Measurements from ENCODE around the gene SOX30.

Gene SOX30

DNA sequence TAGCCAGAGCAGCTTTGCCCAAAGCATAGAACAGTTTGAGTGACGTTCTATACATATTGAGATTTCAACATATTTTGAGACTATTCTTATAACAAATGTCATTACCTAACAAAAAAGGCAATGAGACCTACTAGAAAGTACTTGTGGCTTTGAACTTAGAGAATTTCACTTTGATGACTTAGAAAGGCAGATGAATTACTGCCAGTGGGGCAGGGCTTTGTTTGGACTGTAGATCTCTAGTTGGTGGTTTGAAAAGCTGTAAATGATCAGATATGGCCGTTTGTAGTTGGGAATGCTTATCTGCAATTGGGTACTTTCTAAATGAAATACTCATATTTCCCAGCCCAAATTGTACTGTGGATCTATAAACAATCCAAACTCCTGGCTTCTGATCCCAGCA is 28.1 kb downstream of the SOX30 start:
- Histone ChIP-seq H3K36me3 (ENCODE audit: insufficient read depth, low read length) (no peaks in the 10 kb centered on the region), H3K4me1 (ENCODE audit: control insufficient read depth, insufficient read depth, low read length, unreplicated experiment) (no peaks in the 10 kb centered on the region), H3K4me3 (ENCODE audit: low read depth, low read length) (no peak overlapping the region), H3K27ac (ENCODE audit: low read depth, low read length) (no peak overlapping the region), H2AFZ (ENCODE audit: low read length, unreplicated experiment) (no peak overlapping the region), H3K27me3 (ENCODE audit: insufficient read depth, low read length) (no peaks in the 10 kb centered on the region), H3K79me2 (ENCODE audit: control insufficient read depth, insufficient read depth, low read length, unreplicated experiment) (no peaks in the 10 kb centered on the region)

DNA sequence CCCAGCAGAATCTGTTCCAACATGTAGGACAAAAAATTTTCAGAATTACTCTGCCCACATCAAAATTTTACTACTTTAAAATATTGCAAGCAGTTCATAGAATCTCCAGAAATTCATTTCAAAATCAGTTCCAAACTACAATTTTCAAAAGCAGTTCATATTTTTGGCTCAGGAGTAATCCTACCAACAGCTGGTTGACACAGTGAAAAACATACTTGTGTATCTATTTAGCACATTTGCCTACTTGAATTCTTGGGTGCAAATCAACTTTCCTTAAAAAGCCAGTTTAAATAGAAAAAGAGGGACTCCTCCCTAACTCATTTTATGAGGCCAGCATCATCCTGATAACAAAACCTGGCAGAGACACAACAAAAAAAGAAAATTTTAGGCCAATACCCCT is 31.5 kb downstream of the SOX30 start:
- Histone ChIP-seq H3K27me3 (ENCODE audit: insufficient read depth, low read length) (no peaks in the 10 kb centered on the region), H2AFZ (ENCODE audit: low read length, unreplicated experiment) (no peak overlapping the region), H3K36me3 (ENCODE audit: insufficient read depth, low read length) (no peaks in the 10 kb centered on the region), H3K4me3 (ENCODE audit: low read depth, low read length) (no peak overlapping the region), H3K4me1 (ENCODE audit: control insufficient read depth, insufficient read depth, low read length, unreplicated experiment) (no peaks in the 10 kb centered on the region), H3K79me2 (ENCODE audit: control insufficient read depth, insufficient read depth, low read length, unreplicated experiment) (no peaks in the 10 kb centered on the region), H3K27ac (ENCODE audit: low read depth, low read length) (no peak overlapping the region)

GRCh38 chr5:157618191-157618765 is 34.0 kb downstream of the SOX30 start:
- Histone ChIP-seq H3K4me1 (ENCODE audit: control insufficient read depth, insufficient read depth, low read length, unreplicated experiment) (no peaks in the 10 kb centered on the region), H3K4me3 (ENCODE audit: low read depth, low read length) (no peak overlapping the region), H3K27me3 (ENCODE audit: insufficient read depth, low read length) (no peaks in the 10 kb centered on the region), H3K27ac (ENCODE audit: low read depth, low read length) (no peak overlapping the region), H3K79me2 (ENCODE audit: control insufficient read depth, insufficient read depth, low read length, unreplicated experiment) (no peaks in the 10 kb centered on the region), H3K36me3 (ENCODE audit: insufficient read depth, low read length) (no peaks in the 10 kb centered on the region), H2AFZ (ENCODE audit: low read length, unreplicated experiment) (no peak overlapping the region)

DNA sequence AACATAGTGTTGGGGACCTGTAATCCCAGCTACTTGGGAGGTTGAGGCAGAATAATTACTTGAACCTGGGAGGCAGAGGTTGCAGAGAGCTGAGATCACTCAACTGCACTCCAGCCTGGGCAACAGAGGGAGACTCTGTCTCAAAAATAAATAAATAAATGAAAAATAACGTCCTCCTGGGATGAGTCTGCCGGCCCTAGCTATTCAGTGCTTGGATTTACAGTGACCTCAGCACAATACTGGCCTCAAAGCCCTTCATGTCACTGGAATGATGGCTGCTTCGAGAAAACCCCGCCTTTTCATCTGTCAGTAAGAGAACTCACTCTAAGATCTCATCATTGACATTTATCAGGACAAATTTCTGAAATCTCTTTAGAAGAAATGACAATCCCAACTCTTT is 35.5 kb downstream of the SOX30 start:
- Histone ChIP-seq H3K27me3 (ENCODE audit: insufficient read depth, low read length) (no peaks in the 10 kb centered on the region), H3K4me3 (ENCODE audit: low read depth, low read length) (no peak overlapping the region), H3K4me1 (ENCODE audit: control insufficient read depth, insufficient read depth, low read length, unreplicated experiment) (no peaks in the 10 kb centered on the region), H3K36me3 (ENCODE audit: insufficient read depth, low read length) (no peaks in the 10 kb centered on the region), H3K79me2 (ENCODE audit: control insufficient read depth, insufficient read depth, low read length, unreplicated experiment) (no peaks in the 10 kb centered on the region), H3K27ac (ENCODE audit: low read depth, low read length) (no peak overlapping the region), H2AFZ (ENCODE audit: low read length, unreplicated experiment) (no peak overlapping the region)

DNA sequence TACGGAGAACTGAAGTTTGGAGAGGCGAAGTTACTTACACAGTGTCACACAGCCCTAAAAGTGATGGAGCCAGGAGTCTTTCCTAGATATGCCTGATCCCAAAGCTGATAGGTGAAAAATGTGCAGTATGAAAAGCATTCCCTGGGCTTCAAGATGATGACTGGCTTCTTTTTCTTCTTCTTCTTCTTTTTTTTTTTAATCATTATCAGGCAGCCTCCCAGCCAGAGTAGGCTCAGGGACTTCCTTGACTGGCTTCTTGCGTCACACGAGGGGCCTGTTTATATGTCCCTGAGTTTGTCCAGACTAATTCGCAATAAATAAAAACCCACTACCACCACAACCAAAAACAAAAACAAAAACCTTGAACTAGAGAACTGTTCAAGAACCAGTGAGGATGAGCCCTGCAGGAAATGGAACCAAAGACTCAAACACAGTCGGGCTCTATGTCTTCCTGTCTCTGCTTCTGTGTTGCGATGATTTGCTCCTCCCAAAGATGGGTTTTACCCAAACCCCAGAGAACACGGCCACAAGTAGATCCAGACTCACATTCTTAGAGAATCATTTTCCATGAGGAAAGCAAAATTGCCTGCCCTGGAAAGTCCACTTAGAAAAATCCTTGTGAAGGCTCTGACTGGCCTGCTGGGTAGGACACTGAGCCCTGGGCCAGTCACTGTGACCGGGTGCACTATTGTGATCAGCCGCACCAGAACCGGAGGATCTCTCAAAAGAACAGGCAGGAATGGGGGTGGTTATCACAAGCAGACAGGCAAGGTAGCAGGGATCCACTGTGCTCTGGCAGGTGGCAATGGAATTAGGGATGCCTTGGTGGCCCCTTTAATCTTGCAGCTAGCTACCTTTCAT is 38.6 kb downstream of the SOX30 start:
- Histone ChIP-seq H3K4me1 (ENCODE audit: control insufficient read depth, insufficient read depth, low read length, unreplicated experiment) (no peaks in the 10 kb centered on the region), H3K79me2 (ENCODE audit: control insufficient read depth, insufficient read depth, low read length, unreplicated experiment) (no peaks in the 10 kb centered on the region), H3K27me3 (ENCODE audit: insufficient read depth, low read length) (no peaks in the 10 kb centered on the region), H3K36me3 (ENCODE audit: insufficient read depth, low read length) (no peaks in the 10 kb centered on the region), H3K27ac (ENCODE audit: low read depth, low read length) (no peak overlapping the region), H3K4me3 (ENCODE audit: low read depth, low read length) (no peak overlapping the region), H2AFZ (ENCODE audit: low read length, unreplicated experiment) (no peak overlapping the region)

DNA sequence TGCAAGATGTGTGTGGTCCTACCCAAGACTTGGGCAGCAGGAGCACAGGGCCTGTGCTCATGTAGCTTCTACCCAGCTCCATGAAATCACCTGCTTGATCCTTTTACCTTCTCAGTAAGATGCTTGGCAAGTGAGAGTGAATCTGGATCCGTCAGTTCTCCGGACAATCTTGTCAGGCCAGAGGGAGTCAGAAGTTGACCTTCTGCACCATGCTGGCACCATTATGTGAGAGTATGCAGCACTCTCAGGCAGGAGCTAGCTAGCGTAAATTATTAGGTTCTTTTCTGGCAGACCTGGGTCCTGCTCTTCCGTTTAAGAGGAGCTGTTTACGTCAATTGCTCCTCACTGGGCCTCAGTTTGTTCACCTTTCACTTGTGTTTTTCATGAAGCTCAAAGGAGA is 39.7 kb downstream of the SOX30 start:
- Histone ChIP-seq H3K4me1 (ENCODE audit: control insufficient read depth, insufficient read depth, low read length, unreplicated experiment) (peaks cover 5% of the 10 kb centered on the region), H3K27ac (ENCODE audit: low read depth, low read length) (no peak overlapping the region), H3K27me3 (ENCODE audit: insufficient read depth, low read length) (no peaks in the 10 kb centered on the region), H3K4me3 (ENCODE audit: low read depth, low read length) (no peak overlapping the region), H3K36me3 (ENCODE audit: insufficient read depth, low read length) (no peaks in the 10 kb centered on the region), H2AFZ (ENCODE audit: low read length, unreplicated experiment) (no peak overlapping the region), H3K79me2 (ENCODE audit: control insufficient read depth, insufficient read depth, low read length, unreplicated experiment) (no peaks in the 10 kb centered on the region)

GRCh38 chr5:157611571-157612476 is 40.4 kb downstream of the SOX30 start:
- Histone ChIP-seq H2AFZ (ENCODE audit: low read length, unreplicated experiment) (no peak overlapping the region), H3K4me1 (ENCODE audit: control insufficient read depth, insufficient read depth, low read length, unreplicated experiment) (peaks cover 12% of the 10 kb centered on the region), H3K27ac (ENCODE audit: low read depth, low read length) (no peak overlapping the region), H3K36me3 (ENCODE audit: insufficient read depth, low read length) (no peaks in the 10 kb centered on the region), H3K4me3 (ENCODE audit: low read depth, low read length) (no peak overlapping the region), H3K79me2 (ENCODE audit: control insufficient read depth, insufficient read depth, low read length, unreplicated experiment) (no peaks in the 10 kb centered on the region), H3K27me3 (ENCODE audit: insufficient read depth, low read length) (no peaks in the 10 kb centered on the region)

GRCh38 chr5:157610990-157611389 is 41.2 kb downstream of the SOX30 start:
- Histone ChIP-seq H3K27me3 (ENCODE audit: insufficient read depth, low read length) (no peaks in the 10 kb centered on the region), H3K79me2 (ENCODE audit: control insufficient read depth, insufficient read depth, low read length, unreplicated experiment) (no peaks in the 10 kb centered on the region), H2AFZ (ENCODE audit: low read length, unreplicated experiment) (no peak overlapping the region), H3K27ac (ENCODE audit: low read depth, low read length) (no peak overlapping the region), H3K4me3 (ENCODE audit: low read depth, low read length) (no peak overlapping the region), H3K4me1 (ENCODE audit: control insufficient read depth, insufficient read depth, low read length, unreplicated experiment) (peaks cover 17% of the 10 kb centered on the region), H3K36me3 (ENCODE audit: insufficient read depth, low read length) (no peaks in the 10 kb centered on the region)

GRCh38 chr5:157608972-157609565 is 43.2 kb downstream of the SOX30 start:
- Histone ChIP-seq H3K27ac (ENCODE audit: low read depth, low read length) (no peak overlapping the region), H3K36me3 (ENCODE audit: insufficient read depth, low read length) (no peaks in the 10 kb centered on the region), H3K4me3 (ENCODE audit: low read depth, low read length) (no peak overlapping the region), H3K4me1 (ENCODE audit: control insufficient read depth, insufficient read depth, low read length, unreplicated experiment) (peaks cover 18% of the 10 kb centered on the region), H2AFZ (ENCODE audit: low read length, unreplicated experiment) (no peak overlapping the region), H3K27me3 (ENCODE audit: insufficient read depth, low read length) (no peaks in the 10 kb centered on the region), H3K79me2 (ENCODE audit: control insufficient read depth, insufficient read depth, low read length, unreplicated experiment) (no peaks in the 10 kb centered on the region)

DNA sequence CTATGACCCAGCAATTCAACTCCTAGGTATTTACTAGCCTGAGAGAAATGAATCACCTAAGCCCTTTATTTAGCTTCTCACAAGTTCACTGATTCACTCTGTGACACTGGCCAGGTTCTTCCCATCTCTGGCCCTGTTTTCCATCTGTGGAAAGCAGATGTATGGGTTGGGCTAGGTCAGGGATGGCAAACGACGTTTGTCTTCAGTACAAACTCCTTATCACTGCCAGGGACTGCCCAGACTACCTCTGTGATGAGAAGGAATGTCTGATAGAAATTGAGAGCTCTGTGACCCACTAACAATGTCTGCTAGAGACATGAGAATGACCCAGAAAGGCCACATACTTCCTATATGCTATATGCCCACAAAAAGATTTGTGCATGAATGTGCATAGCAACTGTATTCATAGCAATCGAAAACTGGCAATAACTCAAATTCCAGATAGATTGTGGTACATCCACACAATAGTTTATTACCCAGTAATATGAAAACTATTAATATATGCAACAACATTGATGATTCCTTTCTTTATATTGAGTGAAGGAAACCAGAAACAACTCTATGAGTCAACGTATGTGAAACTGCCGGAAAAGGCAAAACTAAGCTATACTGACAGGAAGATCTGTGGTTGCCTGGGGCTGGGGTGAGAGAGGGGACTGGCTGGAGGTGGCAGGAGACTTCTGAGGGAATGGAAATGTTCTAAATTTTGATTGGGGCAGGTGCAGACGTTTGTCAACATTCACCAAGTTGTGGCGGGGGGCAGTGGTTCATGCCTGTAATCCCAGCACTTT is 44.7 kb downstream of the SOX30 start:
- no peaks in the 10 kb centered on the region for H3K79me2 ChIP-seq (ENCODE audit: control insufficient read depth, insufficient read depth, low read length, unreplicated experiment)
- peak overlapping the region; percentile 79 for H3K27ac ChIP-seq (ENCODE audit: low read depth, low read length)
- peak overlapping the region; percentile 61 for H2AFZ ChIP-seq (ENCODE audit: low read length, unreplicated experiment)
- no peaks in the 10 kb centered on the region for H3K36me3 ChIP-seq (ENCODE audit: insufficient read depth, low read length)
- H3K4me1 ChIP-seq (ENCODE audit: control insufficient read depth, insufficient read depth, low read length, unreplicated experiment) = peaks cover 33% of the 10 kb centered on the region
- no peak overlapping the region for H3K4me3 ChIP-seq (ENCODE audit: low read depth, low read length)
- no peaks in the 10 kb centered on the region for H3K27me3 ChIP-seq (ENCODE audit: insufficient read depth, low read length)
